Kidney epithelial cell (primary cell): ENCODE data around the gene CCDC47. TPM values are rescaled to one million over a fixed set of nuclear protein-coding genes. Genes with fewer than 3 reads are reported as not detected.
"Not testable (repeated sequence)": the region's sequence is repeated elsewhere in the genome, so short reads cannot be mapped to it uniquely, and the experiment has no call there.

Experiments
- DNase-seq: peaks from one replicate; pipeline ENCODE4 v3.0.0-alpha.2; 2010; ENCODE audit warnings: low read depth
- H3K27me3 ChIP-seq: 2 replicates; pipeline ENCODE4 v1.6.0; 2011; ENCODE audit warnings: low read length; ENCODE audit not compliant: control insufficient read depth, insufficient read depth
- H3K36me3 ChIP-seq: 2 replicates; pipeline ENCODE4 v1.5.1; 2011; ENCODE audit warnings: low read length; ENCODE audit not compliant: control insufficient read depth, insufficient read depth
- H3K4me3 ChIP-seq: 2 replicates; pipeline ENCODE4 v1.5.1; 2011; ENCODE audit warnings: low read depth, mild to moderate bottlenecking, control low read depth, low read length
- CTCF ChIP-seq: IDR thresholded peaks from 2 replicates; pipeline ENCODE4 v1.5.1; 2011; ENCODE audit warnings: mild to moderate bottlenecking, moderate library complexity, low read length, control low read depth, inconsistent platforms; ENCODE audit not compliant: insufficient read depth, poor library complexity, severe bottlenecking
- total RNA-seq: library from RNA; depleted of rRNA; stranded (reverse); fragments of >200 nt; gene quantifications from 2 replicates; pipeline ENCODE4 v1.2.3, GENCODE V29; 2015

Gene CCDC47
- total RNA-seq, 1 donor from 2014 or later, result 39.3 TPM

- Histone ChIP-seq H3K27me3 (no peaks in the 10 kb centered on the region), H3K36me3 (no peaks in the 10 kb centered on the region), H3K4me3 (peak overlapping the region; percentile 91)
- TF ChIP-seq CTCF, result no peak
- DNase-seq, result no peak
These were observed 32.8 kb downstream of the CCDC47 start for GRCh38 chr17:63740464-63741142.

- no peak for TF ChIP-seq CTCF
- no peak for DNase-seq
- H3K27me3 ChIP-seq, result no peaks in the 10 kb centered on the region
- H3K4me3 ChIP-seq, result no peak overlapping the region
- no peaks in the 10 kb centered on the region for H3K36me3 ChIP-seq
These were observed 37.7 kb downstream of the CCDC47 start for GRCh38 chr17:63735691-63736090.

- no peak for TF ChIP-seq CTCF
- Histone ChIP-seq H3K4me3 (no peak overlapping the region), H3K36me3 (no peaks in the 10 kb centered on the region), H3K27me3 (no peaks in the 10 kb centered on the region)
- DNase-seq, result no peak
These were observed 51.0 kb downstream of the CCDC47 start for GRCh38 chr17:63722403-63722802.

GRCh38 chr17:63720194-63720593 is 53.2 kb downstream of the CCDC47 start:
- not testable (repeated sequence) for H3K4me3 ChIP-seq, H3K36me3 ChIP-seq, DNase-seq, H3K27me3 ChIP-seq

- no peak for DNase-seq
- no peaks in the 10 kb centered on the region for H3K36me3 ChIP-seq
- H3K27me3 ChIP-seq, result no peaks in the 10 kb centered on the region
- TF ChIP-seq CTCF, result no peak
- no peak overlapping the region for H3K4me3 ChIP-seq
These were observed 54.4 kb downstream of the CCDC47 start for GRCh38 chr17:63718988-63719387.

GRCh38 chr17:63716426-63716825 is 57.0 kb downstream of the CCDC47 start:
- TF ChIP-seq CTCF, result no peak
- Histone ChIP-seq H3K4me3 (no peak overlapping the region), H3K27me3 (no peaks in the 10 kb centered on the region), H3K36me3 (peaks cover 3% of the 10 kb centered on the region)
- DNase-seq, result no peak
